HG03442 (cell line): ENCODE data around the gene TSHZ2.
"Not testable (repeated sequence)": the region's sequence is repeated elsewhere in the genome, so short reads cannot be mapped to it uniquely, and the experiment has no call there.

Experiments used
- ATAC-seq: cut with Tn5 transposase; IDR thresholded peaks from one replicate; pipeline ENCODE4 v1.9.1; 2021; ENCODE audit warnings: mild to moderate bottlenecking, moderate library complexity; ENCODE audit not compliant: unreplicated experiment

Gene TSHZ2

DNA sequence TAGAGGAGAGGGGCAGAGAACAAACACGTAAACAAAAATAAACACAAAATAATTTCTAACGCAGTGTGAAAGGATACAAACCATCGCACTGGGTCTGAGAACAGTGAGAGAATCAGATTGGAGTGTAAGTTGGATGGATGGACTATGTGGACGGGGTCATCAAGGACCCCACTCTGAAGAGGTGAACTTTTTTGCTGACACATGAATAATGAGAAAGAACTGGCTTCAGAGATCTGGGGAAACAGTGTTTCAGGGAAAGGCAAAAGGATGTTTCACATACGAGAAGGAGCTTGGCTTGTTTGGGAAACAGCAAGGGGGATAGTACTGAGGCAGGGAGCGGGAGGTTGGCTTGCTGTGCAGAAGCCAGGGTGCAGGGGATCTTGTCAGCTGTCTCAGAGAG, 326.1 kb downstream of the TSHZ2 start:
- ATAC-seq = no peak

DNA sequence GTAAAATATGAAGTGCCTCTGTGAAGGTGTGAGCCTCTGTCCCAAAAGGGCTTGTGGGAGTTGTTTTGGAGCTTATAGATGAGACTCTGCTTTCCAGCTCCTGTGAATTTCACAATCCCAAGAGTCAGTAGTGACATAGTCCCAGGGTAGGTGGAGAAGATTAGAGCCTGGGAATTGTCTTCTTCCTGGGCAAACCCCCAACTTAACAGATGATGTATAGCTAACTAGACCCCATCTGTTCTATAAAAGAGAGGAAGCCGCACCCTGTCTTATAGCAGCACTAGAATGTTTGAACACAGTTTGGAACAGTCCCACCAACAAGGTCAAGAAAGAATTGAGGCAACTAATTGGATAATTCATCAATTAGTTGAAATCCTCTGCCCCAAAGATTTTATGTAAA, 326.8 kb downstream of the TSHZ2 start:
- ATAC-seq = no peak

DNA sequence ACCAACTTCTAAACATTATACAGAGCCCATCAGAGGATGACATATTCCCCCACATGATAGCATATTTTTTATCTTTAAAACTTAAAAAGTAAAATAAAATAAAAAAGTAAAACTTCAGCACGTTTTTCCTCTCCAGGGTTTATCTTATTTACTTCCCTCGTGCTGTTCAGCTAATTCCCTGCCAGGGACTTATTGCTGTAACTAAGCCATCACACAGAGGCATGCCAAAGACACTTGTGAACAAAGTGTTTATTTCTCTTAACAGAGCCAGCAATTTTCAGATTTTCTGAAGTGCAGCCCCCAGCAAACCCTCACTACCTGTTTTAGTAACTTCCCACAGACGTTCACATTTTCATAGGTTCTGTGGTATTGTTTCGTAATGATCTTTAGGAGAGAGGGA, 327.7 kb downstream of the TSHZ2 start:
- ATAC-seq = no peak

DNA sequence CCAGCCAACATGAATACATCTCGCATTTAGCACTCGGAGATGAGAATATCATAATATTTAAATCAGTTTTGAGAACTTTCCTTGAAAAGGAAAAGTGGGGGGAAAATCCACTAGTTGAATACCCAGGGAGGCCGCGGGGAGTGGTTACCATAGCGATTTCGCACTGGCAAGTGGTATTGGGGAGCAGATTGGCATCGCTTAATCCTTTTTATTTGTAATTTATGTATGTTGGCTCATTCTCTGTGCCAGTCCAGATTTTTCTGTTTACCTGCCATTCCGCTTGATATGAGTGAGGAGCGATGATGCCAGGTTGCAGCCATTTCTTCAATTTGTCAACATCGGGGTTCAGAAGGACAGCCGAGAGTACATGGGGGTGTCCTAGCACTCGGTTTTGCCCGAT, 329.7 kb downstream of the TSHZ2 start:
- no peak for ATAC-seq

DNA sequence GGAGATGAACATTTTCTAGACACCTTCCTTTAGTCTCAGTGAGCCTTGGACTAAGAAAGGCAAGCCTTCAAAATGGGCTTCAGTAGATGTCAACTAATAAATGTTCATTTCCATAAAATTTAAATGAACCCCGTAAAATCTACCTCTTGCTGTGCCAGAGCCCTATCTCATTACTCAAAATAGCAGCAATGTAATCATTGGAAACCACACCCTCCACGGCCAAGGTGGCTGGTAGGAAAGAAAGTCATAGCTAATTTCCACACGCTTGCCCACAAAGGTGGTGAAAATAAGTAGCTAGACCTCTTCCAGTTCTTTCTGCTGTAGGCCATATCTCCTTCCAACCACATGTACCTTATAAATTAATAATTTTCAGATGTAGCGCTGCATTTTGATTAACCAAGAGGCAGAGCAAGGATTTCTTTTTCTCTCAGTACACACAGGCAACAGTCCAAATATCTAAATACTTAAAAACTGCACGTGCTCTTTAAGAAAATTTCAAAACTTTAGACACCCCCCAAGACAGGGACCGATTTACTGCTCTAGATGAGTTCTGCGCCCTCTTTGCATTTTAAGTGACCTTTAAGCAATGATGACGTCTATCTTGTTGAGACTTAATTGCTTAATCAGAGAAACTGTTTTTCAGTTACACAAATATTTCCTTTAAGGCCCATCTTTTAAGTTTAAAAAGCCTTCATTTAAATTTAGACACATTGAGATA, 330.7 kb downstream of the TSHZ2 start:
- no peak for ATAC-seq

DNA sequence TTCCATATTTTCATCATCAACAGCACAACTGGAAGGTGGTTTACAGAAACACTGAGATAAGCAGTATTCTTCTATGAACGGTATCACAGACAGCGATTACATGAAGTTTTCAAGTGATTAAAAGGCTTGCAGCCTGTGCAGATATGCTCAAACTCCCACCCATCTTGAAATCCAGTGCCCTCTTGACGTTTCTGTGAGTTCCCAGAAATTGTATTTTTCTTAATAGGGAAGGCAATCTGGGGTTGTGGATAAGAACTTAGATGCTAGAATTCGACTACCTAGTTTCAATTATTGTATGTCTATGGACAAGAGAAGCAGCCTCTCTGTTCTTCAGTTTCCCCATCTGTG, 331.2 kb downstream of the TSHZ2 start:
- no peak for ATAC-seq

DNA sequence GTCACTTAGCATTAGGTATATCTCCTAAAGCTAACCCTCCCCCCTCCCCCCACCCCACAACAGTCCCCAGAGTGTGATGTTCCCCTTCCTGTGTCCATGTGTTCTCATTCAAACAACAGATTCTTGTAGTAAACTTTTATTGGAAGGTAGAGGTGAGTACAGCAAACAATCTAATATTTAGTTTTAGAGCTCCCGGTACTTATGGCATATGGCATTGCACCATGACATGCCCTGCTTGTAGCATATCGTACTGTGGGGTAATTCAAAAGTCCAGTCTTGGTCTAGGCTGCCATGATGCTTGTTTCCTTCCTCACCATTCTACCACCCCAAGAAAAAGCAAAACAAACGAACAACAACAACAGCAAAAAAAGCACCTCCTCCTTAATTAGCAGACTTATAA, 332.0 kb downstream of the TSHZ2 start:
- ATAC-seq = no peak

DNA sequence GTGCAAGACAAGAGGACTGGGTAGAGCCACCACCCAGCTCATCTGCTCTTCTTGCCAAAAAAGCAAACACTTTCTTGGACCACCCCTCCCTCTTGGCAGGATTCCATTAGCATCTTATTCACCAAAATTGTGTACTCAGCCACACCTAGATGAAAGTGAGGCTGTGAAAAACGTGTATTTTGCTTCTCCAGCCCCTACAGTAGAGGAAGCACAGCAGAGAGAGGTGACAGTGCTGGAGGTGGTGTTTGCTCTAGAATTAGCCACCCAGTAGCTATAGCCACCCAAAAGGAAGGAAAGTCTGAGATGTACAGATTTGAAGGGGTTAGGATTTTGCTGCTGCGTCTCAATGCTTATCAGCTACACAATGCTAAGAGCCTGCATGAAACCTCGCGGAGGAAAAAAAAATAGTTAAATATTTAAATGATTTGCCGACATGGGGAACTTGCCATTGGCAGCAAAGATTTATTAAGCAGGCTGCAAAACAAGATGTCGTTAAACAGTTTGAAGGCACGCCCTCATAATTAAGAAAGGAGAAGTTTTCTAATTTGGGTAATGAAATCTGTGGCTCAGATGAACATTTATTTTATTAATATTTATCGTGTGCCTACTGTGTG, 334.1 kb downstream of the TSHZ2 start:
- ATAC-seq = no peak

DNA sequence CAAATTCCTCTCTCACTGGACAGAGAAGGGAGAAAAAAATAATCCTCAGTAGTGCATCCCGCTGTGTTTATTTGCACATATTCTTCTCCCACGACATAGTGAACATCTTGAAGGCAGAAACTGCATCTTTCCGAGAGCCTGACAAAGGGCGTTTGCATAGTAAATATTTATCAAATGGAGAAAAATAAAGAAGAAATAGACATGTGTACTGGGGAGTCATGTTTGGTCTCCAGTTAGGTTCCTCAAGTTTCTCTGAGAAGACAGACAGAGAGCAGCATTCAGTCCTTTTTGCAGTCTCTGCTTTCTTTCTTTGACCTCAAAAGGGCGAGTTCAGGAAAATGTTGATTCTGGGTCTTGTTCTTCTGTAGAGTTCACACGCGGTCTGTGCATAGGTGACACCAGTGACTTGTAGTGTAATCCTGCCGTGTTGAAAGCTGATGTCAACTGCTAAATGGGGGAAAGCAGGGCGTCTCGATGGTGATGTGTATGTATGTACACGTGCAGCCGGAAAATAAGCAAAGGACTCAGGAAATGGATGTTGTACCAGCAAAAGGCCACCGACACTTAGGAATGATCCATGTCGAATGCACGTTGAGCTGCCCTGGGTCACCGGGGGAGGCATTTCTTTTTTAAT, 335.9 kb downstream of the TSHZ2 start:
- ATAC-seq = no peak

DNA sequence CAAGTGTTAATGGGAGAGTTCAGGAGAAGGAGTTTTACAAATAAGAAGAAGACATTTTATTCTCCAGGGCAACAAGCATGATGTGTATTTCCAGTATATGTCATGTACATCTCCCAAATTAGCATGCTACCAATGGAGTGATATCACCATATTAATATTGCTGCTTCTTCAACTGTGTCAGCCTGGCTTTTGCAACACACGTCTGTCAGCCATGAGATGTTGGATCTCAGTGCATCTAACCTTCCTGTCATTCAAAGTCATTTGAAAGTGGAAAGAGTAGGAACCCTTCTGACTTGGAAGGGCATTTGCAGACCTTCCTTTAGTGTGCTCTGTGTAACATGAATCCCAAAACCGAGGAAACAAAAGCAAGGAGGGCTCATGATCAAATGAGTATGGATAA, 337.4 kb downstream of the TSHZ2 start:
- no peak for ATAC-seq

DNA sequence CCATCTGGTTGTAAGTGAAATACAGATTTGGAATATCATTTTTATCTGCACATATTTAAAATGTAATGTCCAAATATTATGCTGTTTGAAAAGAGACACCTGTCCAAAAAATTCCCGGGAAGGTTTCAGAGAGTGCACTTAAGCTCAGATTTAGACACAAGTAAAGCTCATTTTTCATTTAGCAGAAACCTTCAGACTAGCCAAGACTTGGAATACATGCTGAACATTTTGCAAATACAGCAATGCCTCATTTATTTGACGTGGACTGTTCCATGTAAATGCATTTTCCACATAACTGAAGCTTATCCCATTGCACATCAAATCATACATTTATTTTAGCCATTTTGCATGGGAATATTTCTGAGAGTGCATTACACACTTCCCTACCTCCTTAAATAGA, 340.8 kb downstream of the TSHZ2 start:
- no peak for ATAC-seq

DNA sequence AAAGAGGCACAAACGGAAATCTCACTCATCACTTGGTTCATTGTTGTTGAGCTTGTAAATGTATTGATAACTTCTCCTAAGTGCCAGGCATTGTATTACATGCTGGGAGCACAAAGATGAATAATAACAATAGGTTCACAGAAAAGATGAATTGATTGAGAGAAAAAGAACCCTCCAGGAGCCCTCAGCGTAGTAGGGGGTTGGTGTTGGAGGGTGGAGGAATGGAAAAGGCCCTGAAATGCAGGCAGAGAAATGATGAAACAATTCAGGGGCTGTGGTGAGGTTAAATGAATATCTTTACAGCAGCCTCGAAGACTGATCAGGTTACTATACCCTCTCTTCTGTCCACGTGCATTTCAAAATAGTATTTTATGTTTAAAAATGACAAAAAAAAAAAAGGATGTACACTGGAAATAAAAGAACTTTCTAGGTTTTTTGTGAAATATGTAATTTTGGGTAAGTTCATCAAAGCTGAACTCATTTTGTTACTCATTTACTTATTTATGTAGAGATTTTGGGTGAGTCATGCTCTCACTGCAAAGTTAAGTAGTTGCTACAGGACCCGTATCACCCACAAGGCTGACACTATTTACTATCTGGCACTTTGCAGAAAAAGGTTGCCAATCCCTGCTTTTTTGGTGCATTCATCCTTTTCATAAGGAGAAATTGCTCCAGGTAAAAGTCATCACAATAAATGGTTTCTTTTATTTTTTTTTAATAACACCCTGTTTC, 344.2 kb downstream of the TSHZ2 start:
- no peak for ATAC-seq

DNA sequence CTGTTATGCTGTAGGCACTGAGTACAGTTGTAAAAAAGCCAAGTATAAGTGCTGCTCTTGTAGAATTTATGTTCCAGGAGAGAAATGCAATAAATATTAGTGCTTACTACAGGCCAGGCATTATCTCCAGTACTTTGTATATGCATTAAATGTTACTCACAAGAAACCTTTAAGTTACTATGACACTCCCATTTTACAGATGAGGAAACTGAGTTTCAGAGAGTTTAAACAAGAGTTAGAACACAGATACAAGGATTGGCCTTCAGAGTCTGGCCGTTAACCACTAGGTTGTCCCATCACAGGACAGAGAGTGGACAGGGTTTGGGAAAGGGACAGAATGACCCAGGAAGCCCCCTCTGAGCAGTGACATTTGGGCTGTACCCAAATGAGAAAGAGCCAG, 347.0 kb downstream of the TSHZ2 start:
- no peak for ATAC-seq

DNA sequence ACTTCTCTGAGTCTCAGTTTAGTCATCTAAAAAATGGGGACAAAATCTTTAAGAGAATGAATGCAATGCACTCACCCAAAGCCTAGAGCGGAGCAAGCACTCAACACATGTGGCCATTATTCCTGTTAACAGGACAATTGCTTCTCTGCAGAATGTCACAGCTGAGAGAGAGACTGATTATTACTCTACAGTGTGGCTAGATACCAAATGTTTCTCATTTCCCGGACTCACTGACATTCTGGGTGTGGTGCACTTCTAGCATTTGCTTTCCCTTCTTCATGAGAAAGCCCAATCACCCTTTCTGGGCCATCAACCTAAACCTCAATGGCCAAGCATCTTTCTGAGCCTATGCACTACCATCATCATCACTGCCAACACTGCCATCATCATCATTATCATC, 347.6 kb downstream of the TSHZ2 start:
- ATAC-seq = no peak

DNA sequence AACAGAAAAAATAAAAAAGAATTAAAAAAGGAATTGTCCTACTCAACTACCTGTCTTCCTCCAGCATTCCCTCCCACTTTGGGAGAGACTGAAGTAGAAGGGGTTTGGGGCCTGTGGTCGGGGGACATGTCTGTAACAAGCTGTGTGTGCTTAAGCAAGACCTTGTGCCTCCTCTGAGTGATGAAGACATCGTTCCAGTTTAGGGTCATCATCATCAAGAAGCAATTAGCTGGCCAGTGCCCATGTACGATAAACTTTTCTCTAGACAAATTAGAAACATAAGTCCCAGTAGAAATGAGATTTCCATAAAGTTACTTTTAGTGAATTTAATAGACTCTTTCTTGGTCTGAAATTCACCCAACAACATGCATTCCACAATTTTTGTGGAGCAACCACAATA, 348.5 kb downstream of the TSHZ2 start:
- ATAC-seq = no peak

DNA sequence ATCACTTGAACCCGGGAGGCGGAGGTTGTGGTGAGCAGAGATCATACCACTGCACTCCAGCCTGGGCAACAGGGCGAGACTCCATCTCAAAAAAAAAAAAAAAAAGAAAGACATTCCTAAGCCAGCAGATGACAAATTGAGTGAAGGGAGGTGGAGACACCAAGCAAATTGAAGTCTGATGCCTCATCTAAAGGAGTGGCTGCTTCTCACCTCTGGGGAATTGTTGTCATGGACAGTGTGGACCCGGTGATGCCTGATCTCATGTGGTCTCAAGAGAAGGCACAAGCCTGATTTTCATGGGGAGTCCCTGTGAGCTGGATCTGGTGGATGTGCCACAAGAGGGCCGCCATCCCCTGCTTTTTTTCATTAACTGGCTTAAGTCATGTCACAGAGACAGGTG, 349.4 kb downstream of the TSHZ2 start:
- no peak for ATAC-seq

DNA sequence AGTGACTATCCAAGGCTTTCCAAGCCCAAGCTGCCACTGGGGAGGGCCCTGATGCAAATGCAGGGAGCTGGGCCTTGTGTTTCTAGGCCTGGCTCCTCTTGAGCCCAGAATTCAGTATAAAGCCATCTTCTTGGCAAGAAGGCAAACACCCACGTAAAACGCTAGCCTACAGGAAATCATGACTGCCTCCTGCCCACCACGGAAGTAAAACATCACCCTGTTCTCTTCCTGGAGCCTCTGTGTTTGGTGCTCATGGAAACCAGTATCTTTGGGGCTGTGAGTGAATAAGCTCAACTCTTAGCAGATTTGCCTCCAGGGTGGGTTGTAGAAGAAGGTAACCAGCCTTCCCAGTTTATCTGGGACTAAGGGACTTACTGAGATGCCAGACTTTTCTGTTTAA, 350.5 kb downstream of the TSHZ2 start:
- no peak for ATAC-seq

DNA sequence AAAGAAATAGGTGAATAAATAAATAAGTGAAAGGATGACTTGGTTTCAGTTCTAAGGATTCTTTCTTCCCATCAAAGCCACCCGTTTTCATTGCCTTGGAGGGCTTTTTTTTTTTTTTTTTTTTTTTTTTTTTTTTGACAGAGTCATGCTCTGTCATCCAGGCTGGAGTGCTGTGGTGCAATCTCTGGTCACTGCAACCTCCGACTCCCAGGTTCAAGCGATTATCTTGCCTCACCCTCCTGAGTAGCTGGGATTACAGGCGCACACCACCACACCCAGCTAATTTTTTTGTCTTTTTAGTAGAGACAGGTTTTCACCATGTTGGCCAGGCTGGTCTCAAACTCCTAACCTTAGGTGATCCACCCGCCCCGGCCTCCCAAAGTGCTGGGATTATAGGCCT, 351.3 kb downstream of the TSHZ2 start:
- ATAC-seq = not testable (repeated sequence)

DNA sequence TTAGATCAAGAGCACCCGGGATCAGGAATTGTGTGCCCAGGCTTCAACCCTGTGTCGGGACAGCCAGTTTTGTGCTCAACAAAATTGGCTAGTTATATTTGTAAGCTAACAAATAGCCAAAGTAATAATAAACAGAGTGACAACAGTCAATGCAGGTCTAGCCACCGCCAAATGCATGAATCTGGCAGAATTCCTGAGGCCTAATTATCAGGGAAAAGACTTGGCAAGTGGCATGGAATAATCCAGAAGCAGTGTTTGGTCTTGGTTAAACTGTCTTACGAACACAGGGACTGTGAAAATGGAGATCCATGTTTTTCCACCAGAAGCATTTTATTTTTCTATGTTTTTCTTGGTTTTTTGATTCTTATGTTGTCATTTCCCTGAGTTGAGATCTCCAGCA, 352.7 kb downstream of the TSHZ2 start:
- no peak for ATAC-seq

DNA sequence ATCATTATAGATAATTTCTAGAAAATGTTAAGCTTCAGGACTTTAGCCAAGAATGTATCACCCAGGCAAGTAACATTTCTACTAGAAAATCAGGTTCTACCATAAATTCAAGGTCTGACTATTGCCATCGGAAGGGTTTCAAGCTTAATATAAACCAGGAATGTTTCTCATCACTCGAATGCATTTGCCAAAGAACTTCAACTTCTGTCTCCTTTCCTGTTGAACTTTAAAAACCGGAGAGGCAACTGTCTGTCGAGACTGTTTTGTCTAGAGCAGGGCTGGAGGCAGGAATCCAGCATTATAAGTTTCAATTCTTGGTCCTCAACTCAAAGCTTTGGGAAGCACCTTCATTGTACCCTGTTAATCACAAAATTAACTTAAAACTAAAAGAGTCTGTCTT, 356.8 kb downstream of the TSHZ2 start:
- no peak for ATAC-seq

DNA sequence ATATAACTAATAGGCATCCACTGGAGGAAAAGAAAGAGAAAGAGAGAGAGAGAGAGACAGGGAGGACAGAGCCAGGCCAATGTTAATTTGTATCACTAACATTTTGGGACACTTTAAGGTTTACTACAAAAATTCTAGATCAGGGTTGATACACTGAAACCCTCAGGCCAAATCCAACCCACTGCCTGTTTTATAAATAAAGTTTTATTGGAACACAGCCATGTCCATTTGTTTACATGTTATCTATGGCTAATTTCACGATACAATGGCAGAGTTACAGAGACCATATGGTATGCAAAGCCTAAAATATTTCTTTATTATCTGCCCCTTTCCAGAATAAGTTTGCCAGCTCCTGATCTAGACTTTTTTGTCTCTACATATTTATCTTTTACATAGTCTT, 357.6 kb downstream of the TSHZ2 start:
- no peak for ATAC-seq

DNA sequence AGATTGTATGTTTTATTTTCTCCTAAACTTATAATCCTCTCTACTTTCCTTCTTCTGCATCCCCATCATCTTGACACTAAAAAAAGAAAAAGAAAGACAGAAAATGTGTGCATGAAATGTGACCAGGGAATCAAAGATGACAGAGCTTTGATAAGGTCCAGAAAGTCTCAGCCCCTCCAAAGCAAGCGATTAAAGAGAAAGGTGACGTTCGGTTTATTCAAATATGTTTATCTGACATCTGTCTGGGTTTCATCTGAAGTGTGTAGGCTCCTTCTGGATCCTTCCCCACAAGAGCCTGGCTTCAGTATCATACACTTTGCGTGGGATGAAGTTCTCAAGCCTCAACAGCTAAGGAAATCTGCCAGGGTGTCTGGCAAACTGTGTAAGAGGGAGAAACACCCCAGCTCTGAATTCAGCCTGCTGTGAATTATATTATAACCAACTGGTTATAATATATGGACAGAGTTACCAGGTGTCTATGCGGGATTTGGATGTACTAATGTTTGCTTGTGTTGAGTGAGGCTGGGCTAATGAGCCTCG, 358.5 kb downstream of the TSHZ2 start:
- no peak for ATAC-seq
